ENCODE results near the gene PLA2G4C. TPM values are rescaled to one million over a fixed set of nuclear protein-coding genes. Genes with fewer than 3 reads are reported as not detected.

Gene PLA2G4C
- total RNA-seq, 2 experiments from 2014 or later: 1.9 TPM

DNA sequence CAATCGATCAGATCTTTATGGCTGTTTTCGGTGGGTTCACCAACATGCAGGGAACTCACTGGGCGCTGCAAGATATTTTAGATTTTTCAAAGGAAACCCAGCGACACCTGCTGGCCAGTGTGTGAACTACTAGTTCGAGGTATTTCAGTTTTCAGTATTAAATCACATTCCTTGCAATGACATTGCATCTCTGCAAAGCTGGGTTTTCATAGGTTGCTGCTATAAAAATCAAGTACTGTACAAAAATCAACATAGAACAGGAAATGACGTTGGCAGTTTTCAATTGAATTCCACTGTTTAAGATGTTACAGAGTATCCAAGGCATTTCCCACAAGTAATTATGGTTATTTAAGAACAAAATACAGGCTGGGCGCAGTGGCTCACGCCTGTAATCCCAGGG lies 41.9 kb upstream of the PLA2G4C start:
- H3K36me3 Mint-ChIP-seq (ENCODE audit: low read depth): peaks cover 81% of the 10 kb centered on the region
- TF ChIP-seq, protein P1, sequence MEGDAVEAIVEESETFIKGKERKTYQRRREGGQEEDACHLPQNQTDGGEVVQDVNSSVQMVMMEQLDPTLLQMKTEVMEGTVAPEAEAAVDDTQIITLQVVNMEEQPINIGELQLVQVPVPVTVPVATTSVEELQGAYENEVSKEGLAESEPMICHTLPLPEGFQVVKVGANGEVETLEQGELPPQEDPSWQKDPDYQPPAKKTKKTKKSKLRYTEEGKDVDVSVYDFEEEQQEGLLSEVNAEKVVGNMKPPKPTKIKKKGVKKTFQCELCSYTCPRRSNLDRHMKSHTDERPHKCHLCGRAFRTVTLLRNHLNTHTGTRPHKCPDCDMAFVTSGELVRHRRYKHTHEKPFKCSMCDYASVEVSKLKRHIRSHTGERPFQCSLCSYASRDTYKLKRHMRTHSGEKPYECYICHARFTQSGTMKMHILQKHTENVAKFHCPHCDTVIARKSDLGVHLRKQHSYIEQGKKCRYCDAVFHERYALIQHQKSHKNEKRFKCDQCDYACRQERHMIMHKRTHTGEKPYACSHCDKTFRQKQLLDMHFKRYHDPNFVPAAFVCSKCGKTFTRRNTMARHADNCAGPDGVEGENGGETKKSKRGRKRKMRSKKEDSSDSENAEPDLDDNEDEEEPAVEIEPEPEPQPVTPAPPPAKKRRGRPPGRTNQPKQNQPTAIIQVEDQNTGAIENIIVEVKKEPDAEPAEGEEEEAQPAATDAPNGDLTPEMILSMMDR (IDR thresholded peaks at IDR 0.05): peak; percentile 95
- H3K4me1 ChIP-seq (ENCODE audit: insufficient read depth, low read length): no peaks in the 10 kb centered on the region
- intact Hi-C loops (cut with DNase I, micrococcal nuclease): loop anchor here (1.0 to 5.0 kb wide), 4 partner anchors 42 to 189 kb away; partner anchors contain the start of gene PLA2G4C (in 1 of the 2)
- H3K27ac Mint-ChIP-seq: no peak overlapping the region
- peaks cover 5% of the 10 kb centered on the region for H3K4me1 Mint-ChIP-seq (ENCODE audit: low read depth)
- ChIA-PET CTCF (interaction anchor here (0.6 to 1.8 kb wide), 6 partner anchors 9 to 187 kb away, joined by 3 to 5 read pairs (median 3); partner anchors contain the start of gene CARD8), POLR2A (interaction anchor here (0.7 kb wide), 1 partner anchor 97 kb away, joined by 4 read pairs; no protein-coding TSS in a partner anchor)
- H3K9me3 Mint-ChIP-seq: no peaks in the 10 kb centered on the region
- no peaks in the 10 kb centered on the region for H3K27me3 Mint-ChIP-seq
- H3K27ac ChIP-seq (ENCODE audit: low read depth in 1 of 2, low read length in 2 of 2): no peak overlapping the region
- H3K4me3 ChIP-seq (ENCODE audit: low read length): no peak overlapping the region
- no peaks in the 10 kb centered on the region for H3K27me3 ChIP-seq (ENCODE audit: control insufficient read depth in 1 of 2, insufficient read depth in 2 of 2, low read length in 2 of 2)
- H3K4me3 Mint-ChIP-seq: no peak overlapping the region
- DNase-seq (peak; percentile 32 to 78 (median 62)), ATAC-seq (ENCODE audit: poor library complexity) (peak; percentile 75)
- H3K9me3 ChIP-seq (ENCODE audit: control insufficient read depth in 1 of 2, insufficient read depth in 1 of 2, low read length in 2 of 2): no peaks in the 10 kb centered on the region
- H3K36me3 ChIP-seq (ENCODE audit: insufficient read depth, low read length): peaks cover 47% of the 10 kb centered on the region

DNA sequence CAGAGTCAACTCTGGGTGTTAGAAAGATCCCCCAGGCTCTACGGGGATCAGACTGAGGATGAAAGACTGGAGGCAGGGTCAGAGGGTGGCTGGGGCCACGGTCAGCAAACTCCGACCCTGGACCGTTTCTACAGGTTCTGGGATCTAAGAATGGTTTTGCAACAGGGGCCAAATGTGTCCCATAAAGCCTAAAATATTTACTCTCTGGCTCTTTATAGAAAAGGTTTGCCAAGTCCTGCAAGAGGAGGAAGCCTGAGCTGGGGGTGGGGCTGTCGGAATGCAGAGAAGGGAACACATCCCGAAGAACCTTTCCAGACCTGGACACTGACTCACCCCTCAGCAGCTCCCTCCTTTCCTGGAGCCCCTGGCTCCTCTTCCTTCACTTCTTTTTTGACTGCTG lies 38.8 kb upstream of the PLA2G4C start:
- Mint-ChIP-seq H3K9me3 (no peaks in the 10 kb centered on the region), H3K4me3 (no peak overlapping the region), H3K4me1 (ENCODE audit: low read depth) (peaks cover 5% of the 10 kb centered on the region), H3K36me3 (ENCODE audit: low read depth) (peaks cover 88% of the 10 kb centered on the region), H3K27ac (no peak overlapping the region), H3K27me3 (no peaks in the 10 kb centered on the region)
- Histone ChIP-seq H3K27me3 (ENCODE audit: control insufficient read depth in 1 of 2, insufficient read depth in 2 of 2, low read length in 2 of 2) (no peaks in the 10 kb centered on the region), H3K4me3 (ENCODE audit: low read length) (no peak overlapping the region), H3K4me1 (ENCODE audit: insufficient read depth, low read length) (no peaks in the 10 kb centered on the region), H3K27ac (ENCODE audit: low read depth in 1 of 2, low read length in 2 of 2) (no peak overlapping the region), H3K36me3 (ENCODE audit: insufficient read depth, low read length) (peaks cover 55% of the 10 kb centered on the region), H3K9me3 (ENCODE audit: control insufficient read depth in 1 of 2, insufficient read depth in 1 of 2, low read length in 2 of 2) (no peaks in the 10 kb centered on the region)
- ChIA-PET CTCF (no interaction called here), POLR2A (no interaction called here)
- DNase-seq: no peak
- intact Hi-C loops (cut with DNase I, micrococcal nuclease): loop anchor here in 1 of 2 experiments (2.0 kb wide), 1 partner anchor 183 kb away; no protein-coding TSS in a partner anchor
- ATAC-seq (ENCODE audit: poor library complexity): no peak
- TF ChIP-seq, protein P1 (IDR thresholded peaks at IDR 0.05): no peak

DNA sequence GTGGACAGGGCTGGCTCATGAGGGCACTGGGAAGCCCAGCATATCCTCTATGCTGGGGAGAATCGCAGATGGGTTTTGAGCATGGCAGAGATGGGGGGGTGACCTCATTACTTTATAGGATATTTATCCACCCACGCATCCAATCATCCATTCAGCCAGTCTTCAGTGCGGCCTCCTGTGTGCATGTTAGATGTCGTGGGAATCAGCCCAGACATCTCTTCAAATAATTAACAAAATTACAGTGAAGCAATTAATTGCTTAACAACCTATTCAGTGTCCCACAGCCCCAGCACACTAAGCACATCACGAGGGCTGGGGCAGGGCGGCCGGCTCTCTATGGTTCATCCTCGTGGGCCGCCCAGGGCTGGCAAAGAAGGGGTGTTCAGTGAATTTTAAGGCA lies 38.0 kb upstream of the PLA2G4C start:
- intact Hi-C loops (cut with DNase I, micrococcal nuclease): loop anchor here in 1 of 2 experiments (2.0 kb wide), 1 partner anchor 182 kb away; no protein-coding TSS in a partner anchor

More for the DNA sequence above, 38.0 kb upstream of the PLA2G4C start:
- Histone ChIP-seq H3K27me3 (ENCODE audit: control insufficient read depth in 1 of 2, insufficient read depth in 2 of 2, low read length in 2 of 2) (no peaks in the 10 kb centered on the region), H3K9me3 (ENCODE audit: control insufficient read depth in 1 of 2, insufficient read depth in 1 of 2, low read length in 2 of 2) (no peaks in the 10 kb centered on the region), H3K4me1 (ENCODE audit: insufficient read depth, low read length) (no peaks in the 10 kb centered on the region), H3K4me3 (ENCODE audit: low read length) (no peak overlapping the region), H3K27ac (ENCODE audit: low read depth in 1 of 2, low read length in 2 of 2) (no peak overlapping the region), H3K36me3 (ENCODE audit: insufficient read depth, low read length) (peaks cover 58% of the 10 kb centered on the region)
- TF ChIP-seq, protein P1 (IDR thresholded peaks at IDR 0.05): no peak
- H3K9me3 Mint-ChIP-seq: no peaks in the 10 kb centered on the region
- CTCF ChIA-PET: no interaction called here
- no peak overlapping the region for H3K27ac Mint-ChIP-seq
- POLR2A ChIA-PET: no interaction called here
- H3K4me3 Mint-ChIP-seq: no peak overlapping the region
- peaks cover 5% of the 10 kb centered on the region for H3K4me1 Mint-ChIP-seq (ENCODE audit: low read depth)
- peaks cover 90% of the 10 kb centered on the region for H3K36me3 Mint-ChIP-seq (ENCODE audit: low read depth)
- no peaks in the 10 kb centered on the region for H3K27me3 Mint-ChIP-seq
- no peak for DNase-seq
- ATAC-seq (ENCODE audit: poor library complexity): no peak
